Measurements from ENCODE around the gene RASSF7. TPM values are rescaled to one million over a fixed set of nuclear protein-coding genes. Genes with fewer than 3 reads are reported as not detected.
A peak's percentile ranks its signal among the peaks of the same experiment; 100 is the strongest.

The RASSF7 gene
- total RNA-seq, 2 experiments from 2014 or later = 16.8 to 17.3 TPM

DNA sequence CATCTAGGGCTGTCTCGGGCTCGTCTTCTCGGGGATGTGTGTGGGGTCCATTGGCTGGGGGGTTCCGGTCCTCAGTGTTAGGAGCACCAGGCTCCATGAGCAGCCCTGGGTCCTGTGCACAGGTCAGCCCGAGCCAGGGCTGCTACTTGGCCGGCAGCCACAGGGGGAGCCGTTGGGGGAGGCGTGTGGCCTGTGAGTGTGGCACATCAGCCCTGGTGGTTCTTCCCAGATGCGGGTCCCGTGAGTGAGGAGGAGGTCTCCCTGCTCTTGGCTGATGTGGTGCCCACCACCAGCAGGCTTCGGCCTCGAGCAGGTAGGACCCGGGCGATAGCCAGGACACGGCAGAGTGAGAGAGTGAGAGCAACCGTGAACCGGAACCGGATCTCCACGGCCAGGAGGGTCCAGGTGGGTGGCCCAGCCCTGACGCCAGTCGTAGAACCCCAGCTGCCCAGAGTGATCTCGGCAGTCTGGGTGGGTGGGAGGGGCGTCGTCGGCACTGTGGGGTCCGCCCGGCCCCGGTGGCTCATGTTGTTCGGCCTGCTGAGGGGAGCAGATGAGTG lies 36.5 kb downstream of the RASSF7 start:
- peaks cover 46% of the 10 kb centered on the region for H3K36me3 Mint-ChIP-seq (ENCODE audit: low read depth)
- H3K27me3 Mint-ChIP-seq = no peaks in the 10 kb centered on the region
- DNase-seq (no peak), ATAC-seq (peak; percentile 37)
- POLR2A ChIA-PET = interaction anchor here (1.0 kb wide), 1 partner anchor 39 kb away, joined by 3 read pairs; no protein-coding TSS in a partner anchor
- no peak overlapping the region for H3K4me3 Mint-ChIP-seq
- TF ChIP-seq, protein P1, sequence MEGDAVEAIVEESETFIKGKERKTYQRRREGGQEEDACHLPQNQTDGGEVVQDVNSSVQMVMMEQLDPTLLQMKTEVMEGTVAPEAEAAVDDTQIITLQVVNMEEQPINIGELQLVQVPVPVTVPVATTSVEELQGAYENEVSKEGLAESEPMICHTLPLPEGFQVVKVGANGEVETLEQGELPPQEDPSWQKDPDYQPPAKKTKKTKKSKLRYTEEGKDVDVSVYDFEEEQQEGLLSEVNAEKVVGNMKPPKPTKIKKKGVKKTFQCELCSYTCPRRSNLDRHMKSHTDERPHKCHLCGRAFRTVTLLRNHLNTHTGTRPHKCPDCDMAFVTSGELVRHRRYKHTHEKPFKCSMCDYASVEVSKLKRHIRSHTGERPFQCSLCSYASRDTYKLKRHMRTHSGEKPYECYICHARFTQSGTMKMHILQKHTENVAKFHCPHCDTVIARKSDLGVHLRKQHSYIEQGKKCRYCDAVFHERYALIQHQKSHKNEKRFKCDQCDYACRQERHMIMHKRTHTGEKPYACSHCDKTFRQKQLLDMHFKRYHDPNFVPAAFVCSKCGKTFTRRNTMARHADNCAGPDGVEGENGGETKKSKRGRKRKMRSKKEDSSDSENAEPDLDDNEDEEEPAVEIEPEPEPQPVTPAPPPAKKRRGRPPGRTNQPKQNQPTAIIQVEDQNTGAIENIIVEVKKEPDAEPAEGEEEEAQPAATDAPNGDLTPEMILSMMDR (IDR thresholded peaks at IDR 0.05) = no peak
- no peak overlapping the region for H3K27ac Mint-ChIP-seq
- no peaks in the 10 kb centered on the region for H3K9me3 Mint-ChIP-seq
- H3K4me1 Mint-ChIP-seq (ENCODE audit: low read depth) = peaks cover 12% of the 10 kb centered on the region
- CTCF ChIA-PET = no interaction called here
- intact Hi-C loops (cut with micrococcal nuclease) = no loop called here

DNA sequence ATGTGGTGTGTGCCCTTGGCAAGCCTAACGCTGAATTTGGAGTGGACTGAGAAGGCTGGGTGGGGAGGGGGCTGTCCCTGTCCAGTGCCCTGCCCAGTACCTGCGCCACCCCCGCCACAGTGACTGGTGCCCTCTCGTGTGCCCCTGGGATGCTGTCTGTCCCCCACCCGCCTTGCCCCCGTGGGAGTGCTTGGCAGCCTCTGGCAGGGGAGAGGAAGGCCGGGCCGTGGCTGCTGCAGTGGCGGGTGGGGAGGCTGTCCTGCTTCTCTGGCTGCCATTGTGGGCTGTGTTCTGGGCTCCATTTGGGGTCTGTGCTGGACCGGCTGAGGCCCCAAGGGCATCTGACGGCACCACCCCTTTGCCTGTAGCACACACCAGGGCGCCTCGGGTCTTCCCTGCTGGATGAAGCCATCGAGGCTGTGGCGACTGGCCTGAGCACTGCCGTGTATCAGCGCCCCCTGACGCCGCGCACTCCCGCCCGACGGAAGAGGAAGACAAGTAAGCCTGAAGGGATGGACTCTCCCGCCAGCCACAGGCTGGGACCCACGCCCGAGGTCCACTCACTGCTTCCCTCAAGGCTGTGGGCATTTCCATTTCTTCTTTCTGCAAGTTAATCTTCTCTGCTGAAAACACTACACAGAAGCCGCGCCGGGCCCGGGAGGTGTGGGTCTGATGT lies 37.4 kb downstream of the RASSF7 start:
- Mint-ChIP-seq H3K4me1 (ENCODE audit: low read depth) (peaks cover 12% of the 10 kb centered on the region), H3K27me3 (no peaks in the 10 kb centered on the region), H3K36me3 (ENCODE audit: low read depth) (peaks cover 41% of the 10 kb centered on the region), H3K9me3 (no peaks in the 10 kb centered on the region), H3K27ac (no peak overlapping the region), H3K4me3 (no peak overlapping the region)
- POLR2A ChIA-PET = no interaction called here
- no peak for DNase-seq
- ATAC-seq = no peak
- intact Hi-C loops (cut with micrococcal nuclease) = no loop called here
- TF ChIP-seq, protein P1 (IDR thresholded peaks at IDR 0.05) = no peak
- CTCF ChIA-PET = no interaction called here

DNA sequence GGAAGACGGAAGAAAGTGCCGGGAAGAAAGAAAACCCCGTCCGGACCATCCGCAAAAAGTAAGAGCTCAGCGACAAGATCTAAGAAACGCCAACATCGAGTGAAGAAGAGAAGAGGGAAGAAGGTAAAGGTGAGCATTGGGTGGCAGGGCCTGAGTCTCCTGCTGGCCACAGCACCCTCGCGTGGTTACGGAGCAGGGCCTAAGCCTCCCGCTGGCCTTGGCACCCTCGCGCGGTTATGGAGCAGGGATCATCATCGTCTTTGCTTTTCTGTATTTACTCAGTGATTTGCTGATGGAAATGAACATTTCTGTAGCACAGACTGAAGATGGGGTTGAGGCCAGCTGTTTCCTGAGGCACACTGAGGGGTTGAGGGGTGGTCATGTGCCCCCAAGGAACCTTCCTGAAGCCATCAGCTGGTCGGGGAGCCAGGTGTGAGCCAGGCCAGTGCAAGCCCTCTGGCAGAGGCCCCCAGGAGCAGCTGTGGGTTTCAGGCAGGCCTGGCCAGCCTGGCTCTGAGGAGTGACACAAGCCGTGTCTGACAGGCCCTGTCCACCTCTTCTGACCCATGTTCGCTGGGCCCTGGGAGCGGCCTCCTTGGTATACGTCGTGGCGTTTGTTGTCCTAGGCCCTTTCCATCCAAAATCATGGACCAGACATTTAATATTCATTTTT lies 40.9 kb downstream of the RASSF7 start:
- H3K4me1 Mint-ChIP-seq (ENCODE audit: low read depth) = peaks cover 4% of the 10 kb centered on the region
- peaks cover 43% of the 10 kb centered on the region for H3K36me3 Mint-ChIP-seq (ENCODE audit: low read depth)
- ATAC-seq = no peak
- intact Hi-C loops (cut with micrococcal nuclease) = no loop called here
- H3K4me3 Mint-ChIP-seq = no peak overlapping the region
- DNase-seq = no peak
- CTCF ChIA-PET = no interaction called here
- no peaks in the 10 kb centered on the region for H3K27me3 Mint-ChIP-seq
- TF ChIP-seq, protein P1 (IDR thresholded peaks at IDR 0.05) = no peak
- H3K9me3 Mint-ChIP-seq = no peaks in the 10 kb centered on the region
- POLR2A ChIA-PET = interaction anchor here (0.6 to 2.2 kb wide), 2 partner anchors 11 to 189 kb away, joined by 3 to 6 read pairs; no protein-coding TSS in a partner anchor
- H3K27ac Mint-ChIP-seq = no peak overlapping the region

DNA sequence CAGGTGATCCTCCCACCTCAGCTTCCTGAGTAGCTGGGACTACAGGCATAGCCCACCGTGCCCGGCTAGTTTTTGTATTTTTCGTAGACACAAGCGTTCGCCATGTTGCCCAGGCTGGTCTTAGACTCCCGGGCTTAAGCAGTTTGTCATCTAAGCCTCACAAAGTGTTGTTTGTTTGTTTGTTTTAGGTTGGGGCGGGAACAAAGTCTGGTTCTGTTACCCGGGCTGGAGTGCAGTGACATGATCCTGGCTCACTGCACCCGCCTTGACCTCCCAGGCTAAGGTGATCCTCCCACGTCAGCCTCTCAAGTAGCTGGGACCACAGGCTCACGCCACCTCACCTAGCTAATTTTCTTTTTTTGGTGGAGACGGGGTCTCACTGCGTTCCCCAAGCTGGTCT lies 42.4 kb downstream of the RASSF7 start:
- Mint-ChIP-seq H3K4me1 (ENCODE audit: low read depth) (no peaks in the 10 kb centered on the region), H3K36me3 (ENCODE audit: low read depth) (peaks cover 42% of the 10 kb centered on the region), H3K27me3 (no peaks in the 10 kb centered on the region), H3K4me3 (no peak overlapping the region), H3K9me3 (no peaks in the 10 kb centered on the region), H3K27ac (no peak overlapping the region)
- CTCF ChIA-PET = no interaction called here
- TF ChIP-seq, protein P1 (IDR thresholded peaks at IDR 0.05) = no peak
- no peak for DNase-seq
- POLR2A ChIA-PET = no interaction called here
- ATAC-seq = no peak
- intact Hi-C loops (cut with micrococcal nuclease) = no loop called here
